Measurements from ENCODE around the gene ALDH3B2.
"Not testable (repeated sequence)": the region's sequence is repeated elsewhere in the genome, so short reads cannot be mapped to it uniquely, and the experiment has no call there.

ALDH3B2 gene

DNA sequence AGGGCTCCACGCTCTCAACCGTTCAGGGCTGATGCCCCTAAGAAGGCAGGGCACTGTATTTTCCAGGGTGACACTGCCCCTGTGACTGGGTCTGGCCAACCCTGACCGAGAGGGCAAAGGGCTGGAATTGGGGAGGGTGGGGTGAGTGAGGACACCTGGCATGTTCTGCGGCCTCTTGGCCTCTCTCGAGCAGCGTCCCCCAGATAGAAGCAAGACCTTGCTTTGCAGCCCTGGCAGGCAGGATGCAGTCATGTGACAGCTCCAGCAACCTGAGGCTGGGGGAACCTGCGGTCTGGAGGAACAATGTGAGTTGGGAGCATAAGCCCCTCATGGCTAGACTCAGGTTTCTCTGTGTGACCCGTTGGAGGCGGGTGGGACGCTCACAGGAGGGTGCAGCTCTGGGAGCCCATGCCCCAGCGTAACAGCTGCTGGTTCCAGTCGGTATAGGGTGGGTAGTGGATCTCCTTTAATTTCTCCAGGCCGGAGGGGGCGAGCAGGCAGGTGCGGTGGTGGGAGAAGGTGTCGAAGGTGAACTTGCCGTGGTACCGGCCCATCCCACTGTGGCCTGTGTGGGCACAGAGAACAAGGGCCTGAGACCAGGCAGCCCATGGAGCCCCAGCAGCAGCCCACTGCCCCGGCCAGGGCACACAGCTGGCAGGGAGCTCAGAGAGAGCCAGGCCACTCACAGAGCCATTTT is 11.4 kb downstream of the ALDH3B2 start:
- no peak for DNase-seq (ENCODE audit: low read depth in 2 of 3, low spot score in 2 of 3)

DNA sequence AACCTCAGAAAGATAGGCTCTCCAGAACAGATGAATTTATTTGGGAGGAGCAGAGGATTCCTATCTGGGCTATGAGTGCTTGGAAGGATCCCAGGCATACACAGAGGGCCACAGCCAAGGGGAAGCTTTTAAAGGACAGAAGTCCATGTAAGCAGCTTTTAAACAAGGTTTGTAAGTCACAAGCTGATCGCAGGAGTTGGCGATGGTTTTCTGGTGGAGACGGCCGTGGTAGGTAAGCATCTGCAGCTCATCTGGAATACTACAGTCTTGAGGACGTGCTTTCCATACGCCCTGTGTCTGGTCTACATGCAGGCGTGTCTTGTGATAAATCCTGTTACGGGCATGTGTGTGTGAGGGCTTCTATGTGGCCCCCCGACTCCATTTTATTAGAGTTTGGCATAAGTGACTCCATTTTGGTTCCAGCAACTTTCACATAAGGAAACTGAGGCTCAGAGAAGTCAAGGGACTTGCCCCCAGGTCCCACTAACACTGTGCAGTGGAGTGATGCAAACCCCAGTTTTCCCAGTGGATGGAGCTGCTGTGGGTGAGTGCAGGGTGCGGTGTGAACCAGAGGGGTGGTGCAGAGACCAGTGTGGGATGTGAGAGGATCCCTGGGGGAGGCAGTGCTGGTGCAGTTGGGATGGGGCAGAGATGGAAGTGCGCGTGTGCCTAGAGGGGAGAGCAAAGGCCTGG is 12.1 kb downstream of the ALDH3B2 start:
- no peak for DNase-seq (ENCODE audit: low read depth in 2 of 3, low spot score in 2 of 3)

DNA sequence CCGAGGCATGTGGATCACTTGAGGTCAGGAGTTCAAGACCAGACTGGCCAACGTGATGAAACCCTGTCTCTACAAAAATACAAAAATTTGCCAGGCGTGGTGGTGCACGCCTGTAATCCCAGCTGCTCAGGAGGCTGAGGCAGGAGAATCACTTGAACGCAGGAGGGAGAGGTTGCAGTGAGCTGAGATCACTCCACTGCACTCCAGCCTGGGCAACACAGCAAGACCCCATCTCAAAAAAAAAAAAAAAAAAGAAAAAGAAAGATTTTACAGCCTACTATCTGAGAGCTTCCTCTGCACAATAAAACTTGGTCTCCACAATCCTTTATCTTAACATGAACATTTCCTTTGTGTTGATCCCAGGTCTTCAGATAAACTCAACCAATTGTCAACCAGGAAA is 13.7 kb downstream of the ALDH3B2 start:
- not testable (repeated sequence) for DNase-seq (ENCODE audit: low read depth in 2 of 3, low spot score in 2 of 3)

DNA sequence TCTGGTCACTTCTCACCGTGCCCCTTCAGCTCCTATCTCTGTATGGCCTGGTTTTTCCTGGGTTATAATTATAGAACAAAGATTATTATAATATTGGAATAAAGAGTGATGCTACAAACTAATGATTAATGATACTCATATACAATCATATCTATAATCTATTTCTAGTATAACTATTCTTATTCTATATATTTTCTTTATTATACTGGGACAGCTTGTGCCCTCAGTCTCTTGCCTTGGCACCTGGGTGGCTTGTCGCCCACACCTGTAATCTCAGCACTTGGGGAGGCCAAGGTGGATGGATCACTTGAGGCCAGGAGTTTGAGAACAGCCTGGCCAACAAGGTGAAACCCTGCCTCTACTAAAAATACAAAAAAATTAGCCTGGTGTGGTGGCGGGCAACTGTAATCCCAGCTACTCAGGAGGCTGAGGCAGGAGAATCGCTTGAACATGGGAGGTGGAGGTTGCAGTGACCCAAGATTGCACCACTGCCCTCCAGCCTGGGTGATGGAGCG is 14.7 kb downstream of the ALDH3B2 start:
- DNase-seq (ENCODE audit: low read depth in 2 of 3, low spot score in 2 of 3): not testable (repeated sequence)

DNA sequence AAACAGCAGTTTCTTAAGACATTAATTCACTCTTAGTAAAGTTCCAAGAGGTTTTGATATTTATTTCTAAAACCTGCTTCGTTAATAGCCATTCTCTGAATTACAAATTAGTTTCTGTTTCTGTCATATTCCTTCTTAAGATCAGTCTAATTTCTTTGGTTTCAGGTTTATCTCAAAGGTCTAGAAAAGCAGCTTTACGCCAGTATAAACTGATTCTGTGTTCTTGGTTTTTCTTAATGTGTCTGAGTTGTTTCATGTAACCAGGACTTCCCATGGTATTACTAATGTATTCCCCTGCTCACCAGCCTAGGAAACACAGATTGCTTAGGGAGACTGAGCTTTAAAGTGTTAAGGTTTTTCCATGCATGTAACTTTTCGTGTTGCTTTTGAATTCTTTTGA is 17.1 kb downstream of the ALDH3B2 start:
- DNase-seq (ENCODE audit: low read depth in 2 of 3, low spot score in 2 of 3): no peak

DNA sequence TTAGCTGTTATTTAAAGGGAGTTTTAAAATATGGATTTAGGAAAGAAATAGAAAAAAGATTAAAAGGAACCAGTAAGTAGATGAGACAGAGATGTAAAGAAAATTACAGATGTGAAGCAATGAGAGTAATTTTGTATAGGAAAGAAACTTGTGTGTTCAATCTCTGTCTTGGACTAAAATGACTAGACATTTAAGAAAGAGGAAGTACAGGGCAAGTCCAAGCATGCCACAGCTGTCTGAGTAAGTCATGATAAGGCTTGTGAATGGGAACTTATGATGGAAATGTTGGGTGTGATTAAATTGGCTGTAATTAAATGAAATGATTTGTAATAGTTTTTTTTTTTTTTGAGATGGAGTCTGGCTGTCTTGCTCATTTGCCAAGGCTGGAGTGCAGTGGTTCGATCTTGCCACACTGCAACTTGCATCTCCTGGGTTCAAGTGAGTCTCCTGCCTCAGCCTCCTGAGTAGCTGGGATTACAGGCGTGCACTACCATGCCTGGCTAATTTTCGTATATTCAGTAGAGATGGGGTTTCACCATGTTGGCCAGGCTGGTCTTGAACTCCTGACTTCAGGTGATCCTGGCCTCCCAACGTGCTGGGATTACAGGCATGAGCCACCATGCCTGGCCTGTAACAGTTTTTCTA is 18.0 kb downstream of the ALDH3B2 start:
- no peak for DNase-seq (ENCODE audit: low read depth in 2 of 3, low spot score in 2 of 3)

DNA sequence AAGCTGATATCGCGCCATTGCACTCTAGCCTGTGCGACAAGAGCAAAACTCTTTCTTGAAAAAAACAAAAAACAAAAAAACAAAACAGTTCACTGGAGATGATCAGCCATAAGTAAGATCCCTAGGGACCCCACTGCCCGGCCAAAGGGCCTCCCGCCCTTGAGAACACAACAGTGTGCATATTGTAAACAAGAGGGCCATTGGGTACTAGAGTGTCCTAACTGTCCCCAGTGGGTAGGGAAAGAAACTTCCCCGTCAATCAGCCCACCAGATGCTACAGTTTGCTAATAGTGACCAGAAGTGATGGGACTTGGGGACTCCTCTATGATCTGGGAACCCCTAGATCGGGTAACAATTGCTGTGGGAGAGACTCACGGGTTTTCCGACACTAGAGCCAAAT is 20.2 kb downstream of the ALDH3B2 start:
- no peak for DNase-seq (ENCODE audit: low read depth in 2 of 3, low spot score in 2 of 3)

DNA sequence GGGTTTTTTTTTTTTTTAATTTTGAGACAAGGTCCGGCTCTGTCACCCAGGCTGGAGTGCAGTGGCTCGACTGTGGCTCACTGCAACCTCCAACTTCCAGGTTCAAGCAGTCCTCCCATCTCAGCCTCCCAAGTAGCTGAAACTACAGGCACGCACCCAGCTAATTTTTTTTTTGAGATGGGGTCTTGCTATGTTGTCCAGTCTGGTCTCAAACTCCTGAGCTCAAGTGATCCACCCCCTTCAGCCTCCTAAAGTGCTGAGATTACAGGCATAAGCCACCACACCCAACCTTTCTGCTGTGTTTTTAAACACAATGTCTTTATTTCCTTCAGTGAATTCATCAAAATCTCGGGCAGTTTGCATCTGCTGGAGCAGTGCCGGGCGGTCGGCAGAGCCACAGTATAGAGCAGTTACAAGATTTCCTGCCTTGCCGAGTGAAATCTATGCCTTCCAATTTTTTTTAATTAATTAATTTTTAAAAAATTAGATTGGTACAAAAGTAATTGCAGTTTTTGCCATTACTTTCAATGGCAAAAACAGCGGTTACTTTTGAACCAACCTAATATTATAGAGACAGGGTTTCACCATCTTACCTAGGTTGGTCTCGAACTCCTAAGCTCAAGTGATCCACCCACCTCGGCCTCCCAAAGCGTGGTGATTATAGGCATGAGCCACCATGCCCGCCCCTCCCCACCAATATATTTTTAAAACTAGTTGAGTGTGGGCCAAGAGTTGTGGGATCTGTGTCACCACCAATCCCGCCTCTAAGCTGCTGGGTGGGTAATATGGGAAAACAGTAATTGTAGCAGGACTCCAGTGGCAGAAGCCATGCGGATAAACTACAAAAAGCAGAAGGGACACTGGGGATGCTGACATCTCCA is 21.2 kb downstream of the ALDH3B2 start:
- DNase-seq (ENCODE audit: low read depth in 2 of 3, low spot score in 2 of 3): no peak

DNA sequence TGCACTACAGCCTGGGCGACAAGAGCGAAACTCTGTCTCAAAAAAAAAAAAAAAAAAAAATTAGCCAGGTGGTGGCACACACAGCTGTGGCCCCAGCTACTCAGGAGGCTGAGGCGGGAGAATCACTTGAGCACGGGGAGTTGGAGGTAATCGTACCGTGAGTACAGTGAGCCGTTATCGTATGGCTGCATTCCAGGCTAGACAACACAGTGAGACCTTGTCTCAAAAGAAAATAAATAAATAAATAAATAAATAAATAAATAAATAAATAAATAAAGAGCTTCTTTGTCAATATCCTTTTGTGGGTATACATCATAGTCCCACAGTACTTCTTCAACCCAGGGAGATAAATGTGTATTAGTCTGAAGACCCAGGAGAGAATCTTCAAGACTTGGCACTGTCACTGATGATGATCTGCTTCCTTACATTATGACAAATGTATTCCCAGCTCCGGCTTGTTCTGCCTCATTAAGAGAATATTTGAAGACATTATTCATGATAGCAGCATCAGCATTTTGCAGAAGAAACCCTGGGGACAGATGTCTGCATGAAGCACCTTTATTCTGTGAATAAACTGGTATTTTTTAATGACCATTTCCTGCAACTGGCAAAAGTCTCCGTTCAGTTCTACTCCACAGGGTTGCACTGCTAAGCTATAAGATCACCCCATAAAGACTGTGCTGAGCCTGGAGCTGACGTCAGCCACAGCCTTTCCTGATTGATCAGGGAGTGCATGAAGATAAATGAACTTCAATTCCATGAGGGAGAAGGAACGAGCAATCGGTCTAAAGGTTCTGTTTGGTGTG is 22.2 kb downstream of the ALDH3B2 start:
- DNase-seq (ENCODE audit: low read depth in 2 of 3, low spot score in 2 of 3): no peak

DNA sequence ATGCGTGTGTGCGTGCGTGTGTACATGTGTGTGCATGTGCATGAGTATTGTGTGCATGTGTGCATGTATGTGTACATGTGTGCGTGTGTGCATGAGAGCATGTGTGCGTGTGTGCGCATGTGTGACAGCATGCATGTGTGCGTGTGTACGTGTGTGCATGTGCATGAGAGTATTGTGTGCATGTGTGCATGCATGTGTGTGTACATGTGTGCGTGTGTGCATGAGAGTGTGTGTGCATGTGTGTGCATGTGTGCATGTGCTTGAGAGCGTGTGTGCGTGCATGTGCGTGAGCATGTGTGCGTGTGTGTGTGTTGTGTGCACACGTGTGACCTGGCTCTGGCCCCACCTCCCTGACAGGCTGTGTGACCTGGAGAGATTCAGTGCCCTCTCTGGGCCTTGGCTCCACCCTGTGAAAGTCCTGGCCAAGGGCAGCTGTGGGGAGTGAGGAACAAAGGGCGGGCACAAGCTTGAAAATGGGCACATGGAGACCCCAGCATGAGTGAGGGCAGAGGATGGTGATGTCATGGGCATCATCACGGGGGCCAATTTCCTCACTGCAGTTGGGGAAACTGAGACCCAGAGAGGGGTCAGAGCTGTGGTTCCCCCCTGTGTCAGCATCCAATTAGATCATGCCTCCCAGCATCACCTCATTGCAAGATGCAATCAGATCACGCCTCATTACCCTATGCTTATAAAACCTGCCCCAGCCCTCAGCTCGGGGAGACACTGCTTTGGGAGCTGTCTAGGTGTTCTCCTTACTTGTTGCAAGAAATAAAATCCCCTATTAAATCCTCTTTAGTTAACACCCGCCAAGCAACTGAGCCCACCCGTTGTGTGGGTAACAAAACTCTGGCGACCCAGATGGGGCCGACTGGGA is 24.6 kb downstream of the ALDH3B2 start:
- no peak for DNase-seq (ENCODE audit: low read depth in 2 of 3, low spot score in 2 of 3)

DNA sequence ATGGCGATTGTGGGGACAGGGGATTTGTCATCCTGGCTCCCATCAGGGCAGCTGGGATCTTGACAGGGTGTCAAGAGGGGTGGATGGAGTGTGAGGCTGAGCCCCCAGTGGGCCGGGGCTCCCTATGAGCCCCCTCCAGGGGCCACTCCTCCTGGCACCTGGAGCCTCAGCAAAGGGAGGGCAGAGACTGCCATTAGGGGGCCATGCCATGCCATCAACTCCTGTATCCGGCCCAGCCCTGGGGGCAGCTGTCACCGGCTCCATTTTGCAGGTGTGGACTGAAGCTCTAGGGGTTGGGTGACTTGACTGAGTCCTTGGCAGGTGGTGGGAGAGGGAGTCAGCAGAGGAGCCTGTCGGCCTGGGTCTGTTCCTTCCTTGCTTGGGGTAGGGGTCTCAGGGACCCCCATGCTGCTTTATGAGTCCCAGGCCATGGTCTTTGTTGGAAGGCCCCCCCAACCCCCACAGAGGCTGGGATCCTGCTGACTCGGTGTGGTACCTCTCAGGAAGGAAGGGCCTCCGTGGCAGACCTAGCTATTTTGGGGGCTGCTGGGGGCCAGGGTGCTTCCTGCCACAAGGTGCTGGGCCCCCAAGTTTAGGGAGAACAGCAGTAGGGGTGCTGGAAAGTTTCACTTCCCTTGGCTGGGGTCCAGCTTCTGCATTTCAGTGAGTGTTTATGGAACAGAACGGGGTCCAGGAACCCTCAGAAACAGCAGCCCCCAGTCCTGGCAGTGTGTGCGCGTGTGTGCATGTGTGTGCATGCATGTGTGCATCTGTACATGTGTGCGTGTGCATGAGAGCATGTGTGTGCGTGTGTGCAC is 25.4 kb downstream of the ALDH3B2 start:
- no peak for DNase-seq (ENCODE audit: low read depth in 2 of 3, low spot score in 2 of 3)

DNA sequence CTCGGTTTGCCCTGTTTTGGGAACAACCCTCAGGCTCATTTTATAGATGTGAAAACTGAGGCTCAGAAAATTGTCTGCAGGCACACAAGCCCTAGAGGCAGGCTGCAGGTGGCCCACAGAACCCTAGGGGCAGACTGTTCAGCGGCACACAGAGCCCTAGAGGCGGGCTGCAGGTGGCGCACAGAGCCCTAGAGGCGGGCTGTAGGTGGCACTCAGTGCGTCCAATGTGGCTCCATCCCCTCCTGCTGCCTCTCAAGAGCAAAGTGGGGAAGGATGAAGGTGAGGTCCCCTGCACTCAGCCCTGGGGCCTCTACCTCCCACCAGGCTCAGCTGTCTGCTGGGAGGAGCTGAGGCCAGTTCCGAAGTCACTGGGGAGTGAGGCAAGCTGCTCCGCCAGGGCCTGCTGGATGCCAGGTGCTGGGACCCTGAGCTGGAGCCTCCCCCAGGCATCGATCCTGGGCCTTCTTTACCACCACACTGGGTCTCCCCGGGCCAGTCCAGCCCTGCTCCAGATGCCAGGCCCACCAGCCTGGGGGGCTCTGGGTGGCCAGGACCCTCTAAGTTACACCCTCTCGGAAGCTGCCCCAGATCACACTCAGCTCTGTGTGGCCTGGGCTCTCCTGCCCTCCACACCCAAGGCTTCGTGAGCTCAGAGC is 26.2 kb downstream of the ALDH3B2 start:
- no peak for DNase-seq (ENCODE audit: low read depth in 2 of 3, low spot score in 2 of 3)

DNA sequence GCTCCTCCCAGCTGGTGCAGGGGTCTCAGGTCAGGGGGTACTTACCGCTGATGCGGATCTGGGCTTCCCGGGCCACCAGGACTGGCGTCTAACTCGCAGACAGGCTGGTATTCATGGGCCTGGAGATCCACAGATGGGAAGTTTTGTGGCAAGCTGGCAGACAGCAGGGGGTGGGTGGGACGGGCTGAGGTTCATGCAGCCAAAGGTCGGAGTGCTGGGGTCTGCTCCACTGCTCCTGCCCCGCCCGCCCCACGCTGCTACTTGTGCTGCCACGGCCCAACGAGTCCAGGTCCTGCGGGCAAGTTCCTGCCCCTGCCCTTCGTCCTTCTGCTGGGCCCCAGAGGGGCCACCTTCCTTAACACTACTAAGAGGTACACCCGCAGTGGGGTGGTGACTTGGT is 27.0 kb downstream of the ALDH3B2 start:
- DNase-seq (ENCODE audit: low read depth in 2 of 3, low spot score in 2 of 3): no peak

DNA sequence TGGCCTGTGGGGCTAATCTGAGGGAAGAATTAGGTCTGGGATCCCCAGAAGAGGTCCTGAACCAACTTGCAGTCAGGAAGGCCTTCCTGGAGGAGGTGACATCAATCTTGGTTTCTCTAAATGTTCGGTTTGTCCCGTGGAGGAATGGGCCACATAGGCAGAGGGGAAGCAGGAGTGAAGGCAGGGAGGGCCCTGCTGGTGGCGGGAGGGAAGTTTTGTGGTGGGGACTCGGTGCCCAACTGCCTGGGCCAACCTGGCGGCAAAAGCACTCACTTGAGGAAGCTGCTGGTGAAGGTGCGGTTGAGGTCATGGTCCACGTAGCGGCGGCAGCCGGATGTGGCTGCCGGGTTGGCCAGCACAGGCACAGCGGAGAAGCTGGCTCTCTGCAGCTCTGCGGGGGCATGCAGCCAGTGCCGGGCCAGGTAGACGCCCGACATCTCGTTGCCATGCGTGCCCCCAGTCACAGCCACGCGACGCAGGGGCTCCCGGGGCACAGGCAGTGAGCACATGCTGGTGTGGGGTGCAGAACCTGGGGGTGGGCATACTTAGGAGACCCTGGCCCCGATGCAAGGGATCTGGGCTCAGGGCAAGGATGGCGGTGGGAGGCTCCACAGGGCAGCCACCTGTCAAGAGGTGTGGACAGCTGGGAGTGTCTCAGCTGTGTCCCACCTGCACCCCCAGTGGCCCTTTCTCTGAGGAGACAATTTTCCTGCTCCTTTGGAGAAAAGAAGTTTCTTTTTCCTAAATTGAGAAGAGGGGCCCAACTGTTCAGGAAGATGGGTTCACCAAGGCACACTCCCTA is 27.7 kb downstream of the ALDH3B2 start:
- DNase-seq (ENCODE audit: low read depth in 2 of 3, low spot score in 2 of 3): no peak

DNA sequence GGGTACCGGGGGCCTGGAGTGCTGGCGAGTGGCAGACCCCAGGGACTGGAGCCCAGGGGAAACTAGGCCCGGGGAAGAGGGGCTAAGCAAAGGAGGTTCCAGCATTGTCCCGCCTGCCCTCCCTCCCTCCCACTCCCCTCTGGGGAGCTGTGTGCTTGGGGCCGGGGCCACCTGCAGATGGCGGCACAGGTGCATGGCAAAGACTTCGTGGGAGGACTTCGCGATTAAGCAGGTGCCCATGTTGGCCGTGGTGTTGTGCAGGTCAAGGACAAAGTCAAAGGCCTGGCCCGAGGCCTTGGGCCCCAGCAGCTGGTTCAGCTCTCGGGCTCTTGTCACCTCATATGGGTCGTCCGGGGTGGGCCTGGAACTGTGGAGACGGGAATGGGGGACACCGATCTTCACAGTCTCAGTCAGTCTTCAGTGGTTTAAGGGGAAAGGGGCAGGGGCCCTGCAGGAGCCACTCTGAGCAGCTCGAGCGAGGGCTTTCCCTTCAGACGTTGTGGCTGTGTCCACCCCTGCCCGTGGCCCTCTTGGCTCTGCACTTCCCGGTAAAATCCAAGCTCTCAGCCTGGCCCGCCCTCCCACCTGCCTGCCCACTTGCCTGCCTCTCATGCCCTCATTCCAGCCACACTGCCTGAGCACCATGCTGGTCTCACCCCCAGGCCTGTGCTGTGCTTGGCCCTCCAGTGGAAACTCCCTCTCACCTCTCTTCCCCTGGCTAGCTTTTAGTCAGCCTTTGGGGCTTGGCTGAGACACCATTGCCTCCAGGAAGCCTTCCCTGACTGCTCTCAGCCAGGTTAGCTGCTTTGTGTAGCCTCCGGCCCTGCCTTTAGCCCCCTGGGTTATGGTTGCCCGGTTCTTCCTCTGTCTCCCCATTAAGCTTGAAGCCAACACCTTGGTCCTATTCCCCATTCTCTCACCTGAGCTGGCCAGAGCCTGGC is 28.6 kb downstream of the ALDH3B2 start:
- no peak for DNase-seq (ENCODE audit: low read depth in 2 of 3, low spot score in 2 of 3)

Data from activated CD8-positive, alpha-beta memory T cell treated with anti-CD3 and anti-CD28 coated beads for 48 hours (primary cell).